Measurements from ENCODE around the gene RARA. TPM values are rescaled to one million over a fixed set of nuclear protein-coding genes. Genes with fewer than 3 reads are reported as not detected.

RARA gene
- total RNA-seq (2014; rRNA removed; shearing (Covaris generic)) = 10.6 and 12.1 TPM in 2 replicates
- polyA plus RNA-seq (2014; cell fraction: nucleus; rRNA removed) = 12.1 and 12.2 TPM in 2 replicates

DNA sequence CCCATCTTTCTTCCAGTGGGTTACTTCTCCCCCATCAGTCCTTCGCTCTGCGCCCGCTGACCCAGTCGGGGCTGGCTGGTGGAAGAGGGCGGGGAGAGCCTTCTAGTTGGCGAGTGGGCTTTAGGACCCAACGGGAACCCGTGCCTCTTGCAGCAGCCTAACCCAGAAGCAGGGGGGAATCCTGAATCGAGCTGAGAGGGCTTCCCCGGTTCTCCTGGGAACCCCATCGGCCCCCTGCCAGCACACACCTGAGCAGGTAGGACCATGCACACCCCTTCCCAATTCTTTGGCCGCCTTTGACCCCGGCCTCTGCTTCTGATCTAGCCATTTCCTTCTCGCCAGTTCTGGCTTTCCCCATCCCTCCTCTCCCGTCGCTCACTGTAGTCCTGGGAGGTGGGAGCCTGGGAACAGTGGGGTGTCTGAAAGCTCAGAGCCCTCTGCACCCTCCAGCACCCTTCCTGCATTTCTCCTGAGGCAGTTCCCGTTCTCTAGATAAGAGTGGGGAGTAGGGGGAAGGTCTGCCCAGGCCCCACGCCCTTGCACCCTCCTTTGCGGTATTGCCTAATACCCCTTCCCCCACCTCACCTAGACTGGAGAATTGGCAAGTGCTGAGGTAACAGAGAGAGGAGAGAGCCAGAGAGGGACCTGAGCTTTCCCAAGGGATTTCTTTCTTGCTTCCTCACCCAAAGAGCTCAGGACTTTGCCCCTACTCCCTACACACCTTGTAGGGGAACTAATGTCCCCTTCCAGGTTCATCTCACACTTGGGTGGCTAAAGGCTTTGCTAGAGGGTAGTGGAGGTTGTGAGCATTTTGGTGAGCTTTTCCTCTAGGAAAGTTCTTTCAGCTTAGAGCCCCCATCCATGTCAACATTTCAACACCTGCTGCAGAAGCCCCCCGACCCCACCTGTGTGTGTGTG, at the start of gene RARA:
RARA (plus strand) TSS at position 150 of the 918 bp plus-strand sequence. CDS start 22,039 bp downstream, outside the sequence.
- no peak for DNase-seq (ENCODE audit: extremely low read depth, low read depth)

DNA sequence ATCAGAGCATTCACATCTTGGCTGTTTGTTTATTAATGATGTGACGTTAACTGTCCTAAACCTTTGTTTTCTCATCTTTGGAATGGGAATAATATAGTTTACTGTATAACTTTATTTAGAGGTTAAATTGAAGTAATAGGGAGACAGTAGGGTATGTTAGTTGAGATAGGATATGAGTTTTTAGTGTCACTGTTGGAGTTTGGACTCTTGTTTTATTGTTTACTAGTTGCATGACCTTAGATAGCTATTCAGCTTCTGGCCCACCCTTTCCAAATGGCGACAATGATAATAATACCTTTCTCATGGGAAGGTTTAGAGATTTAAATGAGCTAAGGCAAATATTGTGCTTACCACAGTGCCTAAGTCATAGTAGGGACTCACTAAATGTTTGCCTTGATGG, 49.5 kb upstream of the RARA start:
- DNase-seq (ENCODE audit: extremely low read depth, low read depth) = no peak

DNA sequence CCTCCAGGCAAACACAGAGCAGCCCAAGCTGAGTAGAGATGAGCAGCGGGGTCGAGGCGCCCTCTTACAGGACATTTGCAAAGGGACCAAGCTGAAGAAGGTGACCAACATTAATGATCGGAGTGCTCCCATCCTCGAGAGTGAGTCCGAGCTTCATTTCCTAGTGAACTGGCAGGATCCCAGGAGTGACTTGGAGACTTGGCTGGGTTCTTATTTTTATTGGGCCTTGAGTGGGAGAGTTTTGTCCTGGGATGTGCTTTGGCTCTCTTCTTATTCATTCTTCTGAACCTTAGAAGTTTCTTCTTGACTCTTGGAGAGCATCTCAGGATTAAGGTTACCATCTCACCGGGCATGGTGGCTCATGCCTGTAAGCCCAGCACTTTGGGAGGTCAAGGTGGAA, 48.5 kb upstream of the RARA start:
- no peak for DNase-seq (ENCODE audit: extremely low read depth, low read depth)

DNA sequence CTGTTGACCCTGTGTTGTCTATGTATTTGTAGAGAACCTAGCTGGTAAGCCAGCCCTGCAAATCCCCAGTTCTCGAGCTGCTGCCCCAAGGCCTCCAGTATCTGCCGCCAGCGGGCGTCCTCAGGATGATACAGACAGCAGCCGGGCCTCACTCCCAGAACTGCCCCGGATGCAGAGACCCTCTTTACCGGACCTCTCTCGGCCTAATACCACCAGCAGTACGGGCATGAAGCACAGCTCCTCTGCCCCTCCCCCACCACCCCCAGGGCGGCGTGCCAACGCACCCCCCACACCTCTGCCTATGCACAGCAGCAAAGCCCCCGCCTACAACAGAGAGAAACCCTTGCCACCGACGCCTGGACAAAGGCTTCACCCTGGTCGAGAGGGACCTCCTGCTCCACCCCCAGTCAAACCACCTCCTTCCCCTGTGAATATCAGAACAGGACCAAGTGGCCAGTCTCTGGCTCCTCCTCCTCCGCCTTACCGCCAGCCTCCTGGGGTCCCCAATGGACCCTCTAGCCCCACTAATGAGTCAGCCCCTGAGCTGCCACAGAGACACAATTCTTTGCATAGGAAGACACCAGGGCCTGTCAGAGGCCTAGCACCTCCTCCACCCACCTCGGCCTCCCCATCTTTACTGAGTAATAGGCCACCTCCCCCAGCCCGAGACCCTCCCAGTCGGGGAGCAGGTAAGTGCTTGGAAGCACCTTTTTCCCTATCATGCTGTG, 44.4 kb upstream of the RARA start:
- no peak for DNase-seq (ENCODE audit: extremely low read depth, low read depth)

DNA sequence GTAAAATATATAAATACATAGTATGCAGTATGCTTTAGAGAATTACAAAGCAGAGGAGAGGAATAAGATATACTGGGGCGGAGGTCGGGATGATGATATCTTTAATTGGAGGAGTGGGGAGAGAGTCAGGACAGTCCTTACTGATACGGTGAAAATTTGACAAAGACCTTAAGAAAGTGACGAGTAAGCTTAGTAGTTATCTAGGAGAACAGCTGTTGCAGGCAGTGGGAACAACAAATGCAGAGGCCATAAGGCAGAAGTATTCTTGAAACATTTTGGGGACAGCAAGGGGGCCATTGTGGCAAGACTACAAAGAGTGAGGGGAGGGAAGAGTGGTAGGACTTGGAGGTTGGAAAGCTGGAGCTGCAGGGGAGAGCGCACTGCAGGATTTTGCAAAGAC, 43.6 kb upstream of the RARA start:
- DNase-seq (ENCODE audit: extremely low read depth, low read depth) = no peak

DNA sequence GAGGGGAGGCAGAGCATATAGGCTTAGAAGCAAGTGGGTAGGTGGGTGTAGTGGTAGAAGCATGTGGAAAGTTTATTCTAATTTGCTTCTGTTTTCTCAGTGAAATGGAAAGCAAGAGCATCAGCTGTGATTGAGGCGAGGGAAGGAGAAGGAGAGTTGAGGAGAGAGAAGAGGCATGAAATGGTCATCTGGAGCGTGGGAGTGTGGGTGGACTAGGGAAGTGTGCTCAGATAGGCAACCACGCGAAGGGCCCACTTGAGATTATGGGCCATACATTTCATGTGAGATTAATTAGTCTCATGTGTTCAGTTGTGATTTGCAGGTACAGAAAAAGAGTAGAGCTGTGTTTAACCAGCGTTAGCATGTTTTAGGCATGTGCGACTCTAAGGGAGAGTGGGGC, 42.1 kb upstream of the RARA start:
- no peak for DNase-seq (ENCODE audit: extremely low read depth, low read depth)

DNA sequence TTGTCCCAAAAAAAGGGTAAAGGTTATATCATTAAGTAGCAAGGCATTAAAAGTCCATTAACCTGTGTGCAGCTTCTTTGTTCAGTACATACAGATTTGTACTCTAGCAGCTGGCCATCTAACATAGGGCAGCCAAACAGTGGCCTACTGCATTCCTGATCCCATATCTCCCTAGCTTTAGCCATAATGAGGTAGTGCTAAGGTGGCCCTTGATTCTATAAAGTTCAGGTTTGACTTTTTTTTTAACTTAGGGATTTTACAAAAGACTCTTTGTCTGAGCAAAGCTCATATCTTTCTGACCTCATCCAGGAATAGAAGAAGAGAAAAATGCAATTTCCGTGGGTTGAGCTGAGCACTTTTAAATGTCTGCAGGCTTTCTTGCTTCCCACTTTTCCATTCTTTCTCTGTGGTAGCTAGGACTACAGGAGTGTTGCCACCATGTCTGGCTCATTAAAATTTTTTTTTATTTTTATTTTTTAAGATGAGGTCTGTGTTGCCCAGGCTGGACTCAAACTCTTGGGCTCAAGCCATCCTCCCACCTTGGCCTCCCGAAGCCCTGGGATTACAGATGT, 40.8 kb upstream of the RARA start:
- DNase-seq (ENCODE audit: extremely low read depth, low read depth) = no peak

DNA sequence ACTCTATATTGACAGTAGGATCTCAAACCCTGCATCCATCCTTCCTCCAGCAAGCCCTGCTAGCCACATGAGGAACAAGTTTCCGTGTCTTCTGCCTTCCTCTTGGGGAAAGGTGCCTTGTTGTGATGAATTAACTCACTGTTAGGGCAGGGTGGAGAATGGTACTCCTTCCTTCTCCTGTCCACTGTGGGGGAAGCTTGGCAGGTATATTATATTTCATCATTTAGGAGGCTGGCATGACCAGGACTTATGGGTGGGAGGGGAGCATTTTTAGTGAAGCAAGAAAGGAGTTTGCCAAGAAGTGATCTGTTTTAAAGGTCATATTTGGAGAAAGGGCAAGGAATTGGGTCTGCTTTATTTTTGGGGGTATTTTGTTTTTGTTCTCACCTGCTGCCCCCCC, 30.6 kb upstream of the RARA start:
- DNase-seq (ENCODE audit: extremely low read depth, low read depth) = no peak

DNA sequence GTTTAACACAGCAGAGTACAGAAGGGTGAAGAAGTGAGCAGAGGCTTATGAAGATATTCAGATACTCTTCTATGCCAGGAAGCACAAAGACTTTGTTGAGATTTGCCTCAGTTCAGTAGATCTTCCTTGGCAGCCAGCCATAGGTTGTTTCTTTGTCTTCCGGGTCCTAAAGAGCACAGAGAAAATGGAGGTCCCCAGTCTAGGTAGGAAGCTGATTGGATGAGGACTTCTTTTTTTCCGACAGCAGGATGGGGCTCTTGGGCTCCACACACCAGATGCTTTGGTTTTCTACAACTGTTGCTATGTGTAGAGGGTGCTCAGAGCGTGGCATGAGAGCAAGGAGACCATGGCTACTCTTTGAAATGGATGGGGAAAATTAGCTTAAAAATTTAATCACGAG, 29.6 kb upstream of the RARA start:
- DNase-seq (ENCODE audit: extremely low read depth, low read depth) = no peak

DNA sequence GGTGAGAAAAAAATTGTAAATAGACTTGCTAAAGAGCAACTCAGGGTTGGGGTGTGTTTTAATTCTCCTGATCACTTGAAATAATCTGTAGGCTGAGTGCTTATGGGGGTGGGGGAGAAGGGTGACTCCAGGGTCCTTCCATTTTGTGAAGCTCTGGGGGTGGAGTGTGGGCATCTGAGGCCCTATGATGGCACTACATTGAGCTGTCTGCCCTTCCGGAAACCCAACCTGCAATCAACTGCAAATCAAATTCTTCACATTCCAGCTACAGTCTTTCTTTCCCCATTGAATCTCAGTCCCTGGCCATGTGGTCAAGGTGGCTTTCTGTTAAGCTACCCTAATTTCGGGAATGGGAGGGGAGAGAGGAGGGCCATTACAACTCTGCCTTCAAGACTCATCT, 27.3 kb upstream of the RARA start:
- DNase-seq (ENCODE audit: extremely low read depth, low read depth) = no peak

DNA sequence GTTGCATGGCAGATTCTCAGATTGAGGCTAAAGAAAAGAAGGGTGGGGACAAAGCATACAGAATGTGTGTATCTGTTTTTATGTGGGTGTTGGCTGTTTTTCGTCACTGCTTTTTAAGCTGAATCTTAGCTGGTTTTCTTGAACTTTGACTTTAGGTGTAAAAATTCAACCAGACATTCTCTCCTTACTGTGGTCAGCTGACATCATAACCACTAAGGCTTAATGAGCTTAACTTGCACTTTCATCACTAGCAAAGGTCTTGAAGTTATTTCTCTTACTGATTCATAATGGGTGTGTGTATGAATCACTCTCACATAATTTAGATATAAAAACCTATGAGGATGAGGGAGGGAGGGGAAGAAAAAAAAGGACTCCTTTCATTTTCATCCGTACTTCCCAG, 25.3 kb upstream of the RARA start:
- DNase-seq (ENCODE audit: extremely low read depth, low read depth) = peak; percentile 43

DNA sequence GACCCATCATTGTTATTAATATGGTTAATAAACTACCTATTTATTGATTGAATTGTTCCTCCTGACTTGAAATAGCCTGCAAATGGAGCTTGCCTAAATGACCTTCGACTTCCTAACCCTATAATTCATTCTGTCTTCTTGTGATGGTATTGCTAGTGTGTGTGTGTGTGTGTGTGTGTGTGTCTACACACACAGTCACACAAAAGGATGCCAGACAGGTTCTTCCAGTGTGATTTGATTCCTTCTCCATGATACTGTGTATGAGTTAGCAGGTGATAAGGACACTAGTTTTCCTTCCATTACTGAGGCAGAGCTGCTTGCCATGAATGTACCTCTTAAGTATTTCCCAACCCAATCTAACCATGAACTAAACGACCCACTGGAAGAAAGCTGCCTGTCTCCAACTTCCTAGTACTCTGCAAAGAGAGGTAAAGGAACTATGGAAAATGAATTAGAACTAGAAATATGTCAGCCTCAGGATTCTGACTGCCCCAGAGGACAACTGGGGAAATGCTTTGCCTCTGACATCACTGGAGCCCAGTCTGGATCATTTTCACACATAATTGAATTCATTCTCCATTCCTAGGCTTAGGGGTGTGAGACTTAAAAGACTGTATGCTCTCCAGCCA, 24.8 kb upstream of the RARA start:
- DNase-seq (ENCODE audit: extremely low read depth, low read depth) = no peak

DNA sequence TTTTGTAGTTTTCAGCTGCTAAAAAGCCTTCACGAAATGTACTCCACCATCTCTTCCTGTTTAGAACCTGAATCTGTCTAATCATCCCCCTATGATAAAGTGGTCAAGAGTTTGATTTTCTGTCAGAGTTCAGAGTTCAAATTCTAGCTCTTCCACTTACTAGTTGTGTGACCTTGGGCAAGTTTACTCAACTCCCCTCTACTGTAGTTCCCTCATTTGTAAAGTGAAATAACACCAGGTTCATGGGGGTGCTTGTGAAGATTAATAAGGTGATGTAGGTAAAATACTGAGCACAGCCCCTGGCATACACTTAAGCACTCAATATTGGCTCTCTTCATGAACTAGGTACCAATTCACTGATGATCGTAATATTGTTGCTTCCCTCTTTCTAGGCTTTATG, 22.5 kb upstream of the RARA start:
- no peak for DNase-seq (ENCODE audit: extremely low read depth, low read depth)

DNA sequence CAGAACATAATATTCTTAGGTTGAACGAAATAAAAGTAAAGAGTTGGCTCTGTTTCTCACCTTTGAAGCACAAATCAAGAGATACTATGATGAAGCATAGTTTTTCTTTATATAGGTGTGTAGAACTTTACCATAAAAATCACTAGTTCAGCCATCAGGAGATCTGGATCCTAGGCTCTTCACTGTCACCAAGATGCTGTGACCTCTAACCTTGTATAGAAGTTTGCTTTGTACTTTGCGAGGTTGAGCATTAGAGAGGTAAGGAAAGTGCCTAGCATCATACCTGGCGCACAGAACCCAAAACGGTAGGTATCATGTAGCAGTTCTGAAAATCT, 21.9 kb upstream of the RARA start:
- DNase-seq (ENCODE audit: extremely low read depth, low read depth) = no peak

DNA sequence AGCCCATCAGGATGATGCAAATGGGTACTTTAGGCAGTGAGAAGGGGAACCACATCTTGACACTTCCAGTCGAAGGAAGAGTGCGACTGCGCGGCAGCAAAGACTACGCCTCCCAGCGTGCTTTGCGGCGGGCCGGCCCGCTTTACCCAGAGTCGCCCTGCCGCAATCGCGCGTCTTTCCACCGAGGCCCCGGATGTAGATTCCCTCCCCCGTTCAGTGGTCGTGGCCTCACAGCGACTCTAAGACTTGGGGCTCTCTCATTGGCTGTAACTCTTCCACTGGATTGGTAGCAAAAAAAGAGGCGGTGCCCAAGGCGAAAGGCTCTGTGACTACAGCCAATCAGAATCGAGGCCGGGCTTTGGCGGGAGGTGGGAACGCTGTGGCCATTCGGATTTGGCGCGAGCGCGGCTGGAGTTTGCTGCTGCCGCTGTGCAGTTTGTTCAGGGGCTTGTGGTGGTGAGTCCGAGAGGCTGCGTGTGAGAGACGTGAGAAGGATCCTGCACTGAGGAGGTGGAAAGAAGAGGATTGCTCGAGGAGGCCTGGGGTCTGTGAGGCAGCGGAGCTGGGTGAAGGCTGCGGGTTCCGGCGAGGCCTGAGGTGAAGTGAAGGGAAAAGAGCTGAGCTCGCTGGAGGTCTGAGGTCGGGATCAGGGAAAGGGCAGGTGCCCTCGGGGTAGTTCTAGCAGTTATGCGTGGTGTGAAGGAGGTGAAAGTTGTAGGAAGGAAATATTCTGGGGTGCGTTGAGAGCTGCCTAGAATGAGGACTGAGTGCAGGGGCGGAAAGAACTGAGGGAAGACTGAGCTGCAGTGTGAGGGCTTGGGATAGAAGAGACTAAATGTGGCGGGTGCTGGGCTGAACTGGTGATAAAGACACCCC, 21.2 kb upstream of the RARA start, which contains the start of gene CDC6:
CDC6 (plus strand) TSS at position 386 of the 876 bp plus-strand sequence. CDS start 1,542 bp downstream, outside the sequence.
- DNase-seq (ENCODE audit: extremely low read depth, low read depth) = peak; percentile 99

DNA sequence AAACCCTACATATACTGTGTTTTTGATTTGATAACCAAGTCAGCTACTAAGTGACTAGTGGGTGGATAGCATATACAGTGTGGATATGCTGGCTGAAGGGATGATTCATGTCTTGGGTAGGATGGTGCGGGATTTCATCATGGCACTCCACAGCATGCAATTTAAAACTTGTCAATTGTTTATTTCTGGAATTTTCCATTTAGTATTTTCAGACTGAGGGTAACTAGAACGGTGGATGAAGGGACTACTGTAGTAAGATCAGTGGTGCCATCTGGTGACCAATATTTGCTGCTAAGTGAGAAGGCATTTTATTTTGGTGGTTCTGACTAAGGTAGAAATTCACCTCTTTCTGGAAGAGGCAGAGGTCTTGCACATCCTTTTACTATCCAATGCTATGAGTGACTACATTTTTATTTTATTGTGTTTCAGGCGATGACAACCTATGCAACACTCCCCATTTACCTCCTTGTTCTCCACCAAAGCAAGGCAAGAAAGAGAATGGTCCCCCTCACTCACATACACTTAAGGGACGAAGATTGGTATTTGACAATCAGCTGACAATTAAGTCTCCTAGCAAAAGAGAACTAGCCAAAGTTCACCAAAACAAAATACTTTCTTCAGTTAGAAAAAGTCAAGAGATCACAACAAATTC, 18.2 kb upstream of the RARA start:
- DNase-seq (ENCODE audit: extremely low read depth, low read depth) = peak; percentile 74

DNA sequence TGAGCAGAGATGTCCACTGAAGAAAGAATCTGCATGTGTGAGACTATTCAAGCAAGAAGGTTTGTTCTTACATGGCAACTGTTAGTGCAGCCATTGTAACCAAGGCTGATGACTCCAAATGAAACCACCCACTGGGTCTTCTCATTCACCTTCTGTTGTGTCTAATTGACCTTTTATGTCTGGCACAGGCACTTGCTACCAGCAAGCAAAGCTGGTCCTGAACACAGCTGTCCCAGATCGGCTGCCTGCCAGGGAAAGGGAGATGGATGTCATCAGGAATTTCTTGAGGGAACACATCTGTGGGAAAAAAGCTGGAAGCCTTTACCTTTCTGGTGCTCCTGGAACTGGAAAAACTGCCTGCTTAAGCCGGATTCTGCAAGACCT, 17.7 kb upstream of the RARA start:
- DNase-seq (ENCODE audit: extremely low read depth, low read depth) = no peak

DNA sequence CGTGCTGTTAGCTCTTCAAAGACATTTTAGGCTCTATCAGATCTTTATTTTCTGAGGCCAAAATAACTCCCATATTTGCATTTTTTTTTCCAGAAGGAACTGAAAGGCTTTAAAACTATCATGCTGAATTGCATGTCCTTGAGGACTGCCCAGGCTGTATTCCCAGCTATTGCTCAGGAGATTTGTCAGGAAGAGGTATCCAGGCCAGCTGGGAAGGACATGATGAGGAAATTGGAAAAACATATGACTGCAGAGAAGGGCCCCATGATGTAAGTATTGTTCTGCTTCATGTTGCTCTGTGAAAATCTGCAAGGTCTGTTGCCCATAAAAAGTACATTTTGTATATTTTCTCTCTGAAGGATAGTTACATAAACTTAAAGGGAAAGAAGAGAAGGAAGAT, 15.6 kb upstream of the RARA start:
- DNase-seq (ENCODE audit: extremely low read depth, low read depth) = no peak

All from NCI-H460 (cell line).